VCaP (cell line): ENCODE measurements around the gene CWC27.

Source experiments
- H3K27ac ChIP-seq: fragments of 450-650 bp; 2 replicates; pipeline ENCODE4 v1.5.1; 2017
- CTCF ChIP-seq: fragments of 450-650 bp; conservative IDR thresholded peaks from 2 replicates; pipeline ENCODE4 v1.5.1; 2017; ENCODE audit warnings: mild to moderate bottlenecking, moderate library complexity

CWC27 gene

GRCh38 chr5:65020492-65020891, 251.8 kb downstream of the CWC27 start:
- no peak overlapping the region for H3K27ac ChIP-seq
- no peak for TF ChIP-seq CTCF

- no peak overlapping the region for H3K27ac ChIP-seq
- no peak for TF ChIP-seq CTCF
Measured at GRCh38 chr5:65021527-65022226, 252.9 kb downstream of the CWC27 start.

GRCh38 chr5:65022932-65023331, 254.2 kb downstream of the CWC27 start:
- H3K27ac ChIP-seq: no peak overlapping the region
- TF ChIP-seq CTCF: no peak

GRCh38 chr5:65024681-65025080, 256.0 kb downstream of the CWC27 start:
- no peak for TF ChIP-seq CTCF

GRCh38 chr5:65026816-65027548, 258.3 kb downstream of the CWC27 start:
- no peak overlapping the region for H3K27ac ChIP-seq
- no peak for TF ChIP-seq CTCF

More at GRCh38 chr5:65024681-65025080, 256.0 kb downstream of the CWC27 start:
- no peak overlapping the region for H3K27ac ChIP-seq

GRCh38 chr5:65029178-65029577, 260.4 kb downstream of the CWC27 start:
- TF ChIP-seq CTCF: no peak
- H3K27ac ChIP-seq: no peak overlapping the region

- H3K27ac ChIP-seq: no peak overlapping the region
- no peak for TF ChIP-seq CTCF
Measured at GRCh38 chr5:65030056-65030455, 261.3 kb downstream of the CWC27 start.
